Measurements from ENCODE around the gene IL36RN.

The IL36RN gene

DNA sequence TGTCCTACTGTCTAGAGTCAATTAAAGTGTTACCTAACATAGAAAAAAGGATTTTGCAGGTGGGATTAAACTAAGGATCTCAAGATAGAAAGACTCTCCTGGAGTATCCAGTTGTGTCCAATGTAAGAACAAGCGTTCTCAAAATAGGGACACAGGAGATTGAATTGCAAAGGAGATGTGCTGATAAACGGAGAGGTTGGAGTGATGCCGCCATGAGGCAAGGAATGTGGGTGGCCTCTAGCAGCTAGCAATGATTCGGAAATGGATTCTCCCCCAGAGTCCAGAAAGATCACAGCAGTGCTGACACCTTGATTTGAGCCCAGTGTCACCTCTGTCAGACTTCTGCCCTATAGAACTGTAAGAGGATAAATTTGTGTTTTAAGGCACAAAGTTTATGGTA, 44.3 kb downstream of the IL36RN start:
- FAIRE-seq, result no peak

DNA sequence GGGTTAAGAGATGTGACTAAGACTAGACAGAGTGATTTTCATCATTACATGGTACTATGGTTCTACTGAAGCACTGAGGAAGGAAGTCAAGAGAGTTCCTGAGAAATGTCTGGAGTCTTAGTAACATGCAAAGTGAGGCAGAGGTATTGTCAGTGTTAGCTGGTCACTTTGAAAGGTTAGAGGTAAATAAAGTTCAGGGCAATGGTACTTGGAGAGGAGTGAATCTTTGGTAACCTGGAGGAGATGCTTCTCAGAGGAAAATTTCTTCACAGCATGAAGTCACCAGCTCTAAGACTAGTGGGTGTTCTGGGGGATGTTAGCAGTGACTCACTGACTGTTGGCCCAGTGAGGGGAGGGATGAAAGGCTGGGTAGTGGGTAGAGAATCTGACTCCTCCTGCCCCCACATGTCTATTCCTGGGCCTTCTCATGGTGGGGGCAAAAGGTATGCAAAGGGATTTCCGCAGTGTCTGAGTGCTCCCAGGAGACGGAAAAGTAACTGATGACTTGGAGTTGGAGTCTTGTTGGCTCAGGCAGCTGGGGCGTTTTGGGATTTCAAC, 45.1 kb downstream of the IL36RN start:
- FAIRE-seq, result no peak

GRCh38 chr2:113105047-113105785, 46.2 kb downstream of the IL36RN start:
- no peak for FAIRE-seq

DNA sequence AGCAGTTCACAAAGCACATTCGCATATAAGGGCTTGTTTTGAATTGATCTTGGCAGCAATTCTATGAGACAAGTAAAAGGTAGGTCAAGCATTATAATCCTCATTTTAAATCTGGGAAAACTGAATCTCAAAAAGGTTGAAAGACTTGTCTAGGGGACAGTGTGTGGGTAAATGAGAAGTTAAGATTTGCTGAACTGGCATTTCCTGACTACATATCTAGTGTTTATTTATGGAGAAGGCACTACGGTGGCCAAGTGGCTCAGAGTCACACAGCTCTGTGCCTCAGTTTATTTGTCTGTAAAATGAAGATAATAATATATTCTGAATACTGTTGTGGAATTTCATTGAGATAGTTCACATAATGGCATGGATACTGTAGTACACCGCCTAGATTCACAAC, 52.1 kb downstream of the IL36RN start:
- no peak for FAIRE-seq

DNA sequence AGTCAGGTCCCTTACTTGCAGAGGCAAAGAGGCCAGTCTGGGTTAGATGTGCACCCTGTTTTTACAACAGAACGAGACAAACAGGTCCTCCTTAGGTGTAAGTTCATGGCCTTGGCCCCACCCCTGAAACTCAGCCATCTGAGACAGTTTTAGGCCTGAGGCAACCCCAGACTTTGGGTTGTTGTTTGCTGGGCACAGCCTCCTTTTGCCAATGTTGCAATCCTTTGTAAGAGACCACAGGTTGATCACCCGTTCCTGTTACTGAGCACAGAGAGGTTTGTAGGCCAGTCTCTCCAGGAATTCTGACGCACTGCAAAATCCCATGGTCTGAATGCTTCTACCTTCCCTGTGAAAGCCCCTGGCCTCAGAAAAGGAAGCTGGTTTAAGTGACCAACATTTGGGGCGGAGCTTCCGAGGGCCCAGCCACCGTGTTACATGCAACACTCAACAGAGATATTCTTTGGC, 52.9 kb downstream of the IL36RN start:
- no peak for FAIRE-seq

GRCh38 chr2:113112441-113112840, 53.4 kb downstream of the IL36RN start:
- FAIRE-seq, result no peak

- no peak for FAIRE-seq
These were observed 53.9 kb downstream of the IL36RN start for GRCh38 chr2:113112871-113113270.

DNA sequence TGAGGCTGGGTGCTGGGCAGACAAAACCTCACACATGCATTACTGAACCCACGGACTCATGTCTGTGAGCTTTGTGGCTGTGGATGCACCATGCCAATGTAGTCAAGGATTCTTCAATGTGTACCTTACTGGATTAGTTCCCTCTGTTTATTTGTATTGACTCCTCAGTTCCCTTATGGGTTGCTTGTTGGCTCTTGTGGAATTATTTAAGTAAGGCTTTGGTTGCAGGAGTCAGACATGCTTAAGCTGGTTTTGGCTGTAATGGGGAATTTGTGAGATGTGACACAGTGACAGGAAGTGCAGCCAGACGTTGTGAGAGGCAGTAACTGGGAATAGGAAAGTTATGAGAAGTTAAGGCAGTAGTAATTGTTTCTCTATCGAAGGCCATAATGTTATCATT, 54.8 kb downstream of the IL36RN start:
- FAIRE-seq, result no peak

Measured in colon (tissue), 2 donors.